Loucy (cell line): Measurements from ENCODE around the gene EEF1A1.
"Not testable (repeated sequence)": the region's sequence is repeated elsewhere in the genome, so short reads cannot be mapped to it uniquely, and the experiment has no call there.

Experiments used
- H2AFZ ChIP-seq: fragments of 200-600 bp; sonication (generic); 2 replicates; pipeline ENCODE4 v1.6.0; 2016; ENCODE audit warnings: antibody characterized with exemption, mild to moderate bottlenecking, low read length, moderate library complexity
- H3F3A ChIP-seq: fragments of 200-600 bp; 2 replicates; pipeline ENCODE4 v1.6.0; 2016; ENCODE audit warnings: antibody characterized with exemption, low read depth, mild to moderate bottlenecking
- H3K27me3 ChIP-seq: fragments of 200-600 bp; sonication (generic); 2 replicates; pipeline ENCODE4 v1.6.1; 2014; ENCODE audit warnings: low read length, mild to moderate bottlenecking; ENCODE audit not compliant: insufficient read depth, poor library complexity, severe bottlenecking
- H3K36me3 ChIP-seq: fragments of 200-600 bp; sonication (generic); 2 replicates; pipeline ENCODE4 v1.6.1; 2016; ENCODE audit warnings: low read length; ENCODE audit not compliant: insufficient read depth
- H3K4me1 ChIP-seq: fragments of 200-600 bp; sonication (generic); 2 replicates; pipeline ENCODE4 v1.5.1; 2014; ENCODE audit warnings: low read length, mild to moderate bottlenecking; ENCODE audit not compliant: insufficient read depth, poor library complexity, severe bottlenecking
- H3K4me2 ChIP-seq: fragments of 200-600 bp; sonication (generic); 2 replicates; pipeline ENCODE4 v1.6.0; 2014; ENCODE audit warnings: antibody characterized with exemption, low read length, low read depth, mild to moderate bottlenecking; ENCODE audit not compliant: poor library complexity, severe bottlenecking
- H3K4me3 ChIP-seq: fragments of 200-600 bp; sonication (generic); 2 replicates; pipeline ENCODE4 v1.5.1; 2014; ENCODE audit warnings: low read length, mild to moderate bottlenecking, mixed read lengths; ENCODE audit not compliant: poor library complexity, severe bottlenecking
- H3K79me2 ChIP-seq: fragments of 200-600 bp; sonication (generic); 2 replicates; pipeline ENCODE4 v1.6.1; 2014; ENCODE audit warnings: low read length; ENCODE audit not compliant: insufficient read depth
- H3K9ac ChIP-seq: fragments of 200-600 bp; sonication (generic); 2 replicates; pipeline ENCODE4 v1.6.0; 2014; ENCODE audit warnings: mild to moderate bottlenecking, low read depth, low read length, moderate library complexity; ENCODE audit not compliant: poor library complexity, severe bottlenecking
- H3K9me2 ChIP-seq: fragments of 200-600 bp; sonication (generic); replicated peaks from 2 replicates; pipeline ENCODE4 v1.6.1; 2016; ENCODE audit warnings: low read depth, low read length, mixed read lengths
- H3K9me3 ChIP-seq: fragments of 200-600 bp; sonication (generic); 2 replicates; pipeline ENCODE4 v1.6.1; 2014; ENCODE audit warnings: mild to moderate bottlenecking, antibody characterized with exemption, low read length, low read depth; ENCODE audit not compliant: insufficient read depth
- H4K20me1 ChIP-seq: fragments of 200-600 bp; sonication (generic); 2 replicates; pipeline ENCODE4 v1.6.0; 2014; ENCODE audit warnings: antibody characterized with exemption, low read length, mild to moderate bottlenecking; ENCODE audit not compliant: insufficient read depth, poor library complexity, severe bottlenecking
- CTCF ChIP-seq: fragments of 200-600 bp; sonication (generic); conservative IDR thresholded peaks from 2 replicates; pipeline ENCODE4 v1.5.1; 2014; ENCODE audit warnings: mild to moderate bottlenecking, antibody characterized with exemption, low read length
- EZH2phosphoT487 ChIP-seq: fragments of 200-600 bp; IDR thresholded peaks from 2 replicates; pipeline ENCODE4 v1.6.1; 2018; ENCODE audit warnings: antibody characterized with exemption, mild to moderate bottlenecking, moderate library complexity, borderline replicate concordance

Gene EEF1A1

GRCh38 chr6:73523434-73524123 is 2.7 kb upstream of the EEF1A1 start:
- Histone ChIP-seq H2AFZ (peak overlapping the region; percentile 95), H3K9me3 (no peaks in the 10 kb centered on the region), H3K4me2 (peak overlapping the region; percentile 87), H3K9ac (peak overlapping the region; percentile 100), H3K36me3 (peaks cover 20% of the 10 kb centered on the region), H3K27me3 (peaks cover 17% of the 10 kb centered on the region), H3K9me2 (no peaks in the 10 kb centered on the region), H3K4me3 (peak overlapping the region; percentile 100), H4K20me1 (peaks cover 22% of the 10 kb centered on the region), H3K4me1 (peaks cover 24% of the 10 kb centered on the region), H3F3A (peaks cover 3% of the 10 kb centered on the region; the same call in 1 of the 2 replicates), H3K79me2 (peaks cover 43% of the 10 kb centered on the region)
- TF ChIP-seq EZH2phosphoT487 (no peak), CTCF (no peak)

GRCh38 chr6:73521351-73521985 is 636 bp upstream of the EEF1A1 start:
- peak overlapping the region; percentile 100 for H3K9ac ChIP-seq
- TF ChIP-seq EZH2phosphoT487 (no peak), CTCF (no peak)
- H3K4me2 ChIP-seq = peak overlapping the region; percentile 87
- H3K4me3 ChIP-seq = peak overlapping the region; percentile 100
- H4K20me1 ChIP-seq = peaks cover 41% of the 10 kb centered on the region
- peaks cover 40% of the 10 kb centered on the region for H3K36me3 ChIP-seq
- peaks cover 12% of the 10 kb centered on the region for H3K27me3 ChIP-seq
- H3F3A ChIP-seq = peaks cover 12% of the 10 kb centered on the region; the same call in 1 of the 2 replicates
- H3K4me1 ChIP-seq = peaks cover 32% of the 10 kb centered on the region
- peak overlapping the region; percentile 81 for H2AFZ ChIP-seq
- no peaks in the 10 kb centered on the region for H3K9me3 ChIP-seq
- H3K79me2 ChIP-seq = peaks cover 63% of the 10 kb centered on the region
- no peaks in the 10 kb centered on the region for H3K9me2 ChIP-seq

- Histone ChIP-seq H3K79me2 (peaks cover 77% of the 10 kb centered on the region), H3K4me3 (peak overlapping the region; percentile 100), H3K36me3 (peaks cover 50% of the 10 kb centered on the region), H3K9ac (peak overlapping the region; percentile 100), H3K9me3 (no peaks in the 10 kb centered on the region), H3K4me1 (peaks cover 33% of the 10 kb centered on the region), H3K9me2 (no peaks in the 10 kb centered on the region), H3F3A (peaks cover 18% of the 10 kb centered on the region), H3K27me3 (peaks cover 12% of the 10 kb centered on the region), H3K4me2 (peak overlapping the region; percentile 96), H2AFZ (no peak overlapping the region), H4K20me1 (peaks cover 55% of the 10 kb centered on the region)
- no peak for TF ChIP-seq CTCF
- no peak for TF ChIP-seq EZH2phosphoT487
These were observed 725 bp downstream of the EEF1A1 start for GRCh38 chr6:73519926-73520687.

GRCh38 chr6:73518982-73519881 is 1.6 kb downstream of the EEF1A1 start:
- peaks cover 12% of the 10 kb centered on the region for H3K27me3 ChIP-seq
- H4K20me1 ChIP-seq = peaks cover 62% of the 10 kb centered on the region
- H2AFZ ChIP-seq, H3K9me3 ChIP-seq, H3K9me2 ChIP-seq: not testable (repeated sequence)
- H3K9ac ChIP-seq = peak overlapping the region; percentile 100
- peak overlapping the region; percentile 100 for H3K4me3 ChIP-seq
- peak overlapping the region; percentile 96 for H3K4me2 ChIP-seq
- peaks cover 31% of the 10 kb centered on the region for H3K4me1 ChIP-seq
- peaks cover 18% of the 10 kb centered on the region for H3F3A ChIP-seq
- H3K36me3 ChIP-seq = peaks cover 57% of the 10 kb centered on the region
- H3K79me2 ChIP-seq = peaks cover 82% of the 10 kb centered on the region
